ENCODE results near the gene HDAC3.
A peak's percentile ranks its signal among the peaks of the same experiment; 100 is the strongest.
"Not testable (repeated sequence)": the region's sequence is repeated elsewhere in the genome, so short reads cannot be mapped to it uniquely, and the experiment has no call there.

HDAC3 gene

DNA sequence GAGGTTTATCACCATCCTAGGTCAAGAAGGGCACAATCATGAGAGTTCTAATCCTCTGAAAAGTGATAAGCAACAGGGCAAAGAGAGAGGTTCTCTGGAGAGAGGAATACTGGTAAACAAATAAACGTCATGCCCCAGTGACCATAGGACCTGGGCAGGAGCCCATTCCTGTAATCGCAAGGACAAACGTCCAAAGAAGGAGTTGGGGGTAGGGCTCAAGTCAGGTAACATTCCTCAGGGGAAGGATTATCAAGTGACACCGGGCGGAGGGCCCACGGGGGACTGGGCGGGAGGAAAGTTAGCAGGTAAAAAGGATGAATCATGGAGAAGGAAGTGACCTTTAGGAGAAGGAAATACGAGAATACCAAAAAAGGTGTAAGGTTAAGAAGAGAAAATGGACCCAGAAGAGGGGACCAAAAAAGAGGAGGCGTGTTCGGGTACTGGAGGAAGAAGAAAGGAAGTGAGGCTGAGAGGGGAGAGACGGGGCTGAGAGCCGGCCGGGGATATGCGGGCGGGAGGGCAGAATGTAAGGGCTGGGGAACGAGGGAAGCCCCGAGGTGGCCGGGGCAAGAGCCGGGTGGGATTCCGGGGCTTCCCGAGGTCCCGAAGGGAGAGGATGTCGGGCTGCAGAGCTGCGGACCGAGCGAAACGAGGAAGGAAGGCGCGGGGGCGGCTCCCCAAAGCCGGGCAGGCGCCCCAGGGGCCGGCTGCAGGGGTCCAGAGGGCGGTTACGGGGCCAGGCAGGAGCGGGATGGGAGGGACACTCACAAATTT, 18.4 kb downstream of the HDAC3 start:
- Histone ChIP-seq H3K36me3 (ENCODE audit: insufficient read depth, low read length) (peaks cover 24% of the 10 kb centered on the region), H3K27me3 (ENCODE audit: insufficient read depth, low read length) (no peaks in the 10 kb centered on the region)

DNA sequence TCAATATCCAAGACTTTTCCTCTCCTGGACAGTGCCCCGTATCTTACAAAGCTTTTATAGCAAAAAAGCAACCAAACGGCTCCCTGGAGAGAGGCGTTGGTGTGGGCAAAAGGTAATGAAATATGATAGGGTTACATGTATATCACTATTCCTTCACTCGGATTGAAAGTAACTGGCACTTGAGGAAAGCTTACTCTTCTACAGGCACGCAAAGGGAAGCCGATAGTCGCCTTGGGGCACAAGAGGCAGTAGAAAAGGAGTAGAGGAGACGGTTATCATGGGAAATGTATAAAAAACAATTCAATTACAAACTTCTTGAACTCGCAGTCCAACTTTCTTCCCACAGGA, 19.0 kb downstream of the HDAC3 start:
- Histone ChIP-seq H3K27me3 (ENCODE audit: insufficient read depth, low read length) (no peaks in the 10 kb centered on the region), H3K9me3 (ENCODE audit: low read length) (peaks cover 7% of the 10 kb centered on the region), H3K36me3 (ENCODE audit: insufficient read depth, low read length) (peaks cover 21% of the 10 kb centered on the region), H3K4me3 (ENCODE audit: low read length) (peak overlapping the region; percentile 91), H3K4me1 (ENCODE audit: insufficient read depth, low read length) (peaks cover 17% of the 10 kb centered on the region), H2AFZ (ENCODE audit: low read depth, low read length) (peak overlapping the region; percentile 87)

More for the DNA sequence above, 18.4 kb downstream of the HDAC3 start:
- peaks cover 7% of the 10 kb centered on the region for H3K9me3 ChIP-seq (ENCODE audit: low read length)
- H3K4me3 ChIP-seq (ENCODE audit: low read length), result peak overlapping the region; percentile 91
- peaks cover 17% of the 10 kb centered on the region for H3K4me1 ChIP-seq (ENCODE audit: insufficient read depth, low read length)
- peak overlapping the region; percentile 87 for H2AFZ ChIP-seq (ENCODE audit: low read depth, low read length)

DNA sequence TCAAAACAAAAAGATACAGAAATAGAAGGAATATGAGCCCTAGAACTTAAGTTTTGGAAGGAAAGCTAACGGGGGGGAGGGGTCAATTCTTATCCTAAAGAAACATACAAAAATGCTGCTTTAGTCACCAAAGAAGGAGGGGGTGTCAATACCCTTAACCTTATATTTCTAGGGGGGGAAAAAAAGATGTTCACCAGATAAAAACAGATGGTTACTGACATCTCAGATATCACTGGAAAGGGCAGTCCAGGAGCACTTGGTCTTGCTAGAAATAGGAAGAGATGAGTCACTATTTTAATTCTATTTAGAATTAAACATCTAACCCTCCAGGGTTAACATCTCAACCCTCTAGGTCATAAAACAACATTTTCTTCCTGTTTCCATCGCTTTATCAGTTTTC, 19.5 kb downstream of the HDAC3 start:
- H3K4me3 ChIP-seq (ENCODE audit: low read length), result peak overlapping the region; percentile 91
- peaks cover 17% of the 10 kb centered on the region for H3K4me1 ChIP-seq (ENCODE audit: insufficient read depth, low read length)
- peaks cover 19% of the 10 kb centered on the region for H3K36me3 ChIP-seq (ENCODE audit: insufficient read depth, low read length)
- no peak overlapping the region for H2AFZ ChIP-seq (ENCODE audit: low read depth, low read length)
- H3K9me3 ChIP-seq (ENCODE audit: low read length), result peaks cover 7% of the 10 kb centered on the region
- H3K27me3 ChIP-seq (ENCODE audit: insufficient read depth, low read length), result no peaks in the 10 kb centered on the region

- Histone ChIP-seq H3K4me1 (ENCODE audit: insufficient read depth, low read length) (peaks cover 17% of the 10 kb centered on the region), H3K4me3 (ENCODE audit: low read length) (no peak overlapping the region), H3K36me3 (ENCODE audit: insufficient read depth, low read length) (peaks cover 12% of the 10 kb centered on the region), H3K27me3 (ENCODE audit: insufficient read depth, low read length) (no peaks in the 10 kb centered on the region), H3K9me3 (ENCODE audit: low read length) (peaks cover 7% of the 10 kb centered on the region), H2AFZ (ENCODE audit: low read depth, low read length) (no peak overlapping the region)
Measured at GRCh38 chr5:141615991-141616720, 20.5 kb downstream of the HDAC3 start.

- Histone ChIP-seq H3K36me3 (ENCODE audit: insufficient read depth, low read length) (peaks cover 2% of the 10 kb centered on the region), H3K9me3 (ENCODE audit: low read length) (peaks cover 7% of the 10 kb centered on the region), H3K27me3 (ENCODE audit: insufficient read depth, low read length) (no peaks in the 10 kb centered on the region), H2AFZ (ENCODE audit: low read depth, low read length) (no peak overlapping the region), H3K4me1 (ENCODE audit: insufficient read depth, low read length) (peaks cover 17% of the 10 kb centered on the region), H3K4me3 (ENCODE audit: low read length) (no peak overlapping the region)
Measured at GRCh38 chr5:141613344-141613743, 23.3 kb downstream of the HDAC3 start.

- H3K9me3 ChIP-seq (ENCODE audit: low read length), result peaks cover 6% of the 10 kb centered on the region
- H3K4me3 ChIP-seq (ENCODE audit: low read length), result no peak overlapping the region
- peaks cover 2% of the 10 kb centered on the region for H3K36me3 ChIP-seq (ENCODE audit: insufficient read depth, low read length)
- no peaks in the 10 kb centered on the region for H3K27me3 ChIP-seq (ENCODE audit: insufficient read depth, low read length)
- peaks cover 6% of the 10 kb centered on the region for H3K4me1 ChIP-seq (ENCODE audit: insufficient read depth, low read length)
- H2AFZ ChIP-seq (ENCODE audit: low read depth, low read length), result no peak overlapping the region
Measured at GRCh38 chr5:141611289-141611688, 25.4 kb downstream of the HDAC3 start.

GRCh38 chr5:141609921-141610320, 26.7 kb downstream of the HDAC3 start:
- not testable (repeated sequence) for H3K27me3 ChIP-seq (ENCODE audit: insufficient read depth, low read length); H3K4me1 ChIP-seq (ENCODE audit: insufficient read depth, low read length); H2AFZ ChIP-seq (ENCODE audit: low read depth, low read length); H3K4me3 ChIP-seq (ENCODE audit: low read length); H3K36me3 ChIP-seq (ENCODE audit: insufficient read depth, low read length); H3K9me3 ChIP-seq (ENCODE audit: low read length)

DNA sequence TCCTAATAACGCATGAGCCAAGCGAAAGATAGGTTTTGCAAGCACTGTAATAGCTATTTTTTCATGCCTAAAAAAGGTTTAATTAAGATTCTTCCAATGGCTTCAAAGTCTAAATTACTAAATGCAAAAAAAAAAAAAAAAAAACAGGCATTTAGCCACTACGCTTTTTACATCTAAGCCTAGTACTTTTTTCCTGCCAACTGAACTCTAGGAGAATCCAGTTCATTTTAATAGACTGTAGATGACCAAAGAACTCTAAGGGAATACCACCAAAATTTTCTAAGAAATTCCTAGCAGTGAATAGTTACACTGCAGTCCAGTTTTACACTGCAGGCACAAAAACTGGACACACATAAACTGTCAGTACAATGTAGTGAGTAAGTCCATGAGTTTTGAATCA, 27.6 kb downstream of the HDAC3 start:
- peaks cover 13% of the 10 kb centered on the region for H3K4me1 ChIP-seq (ENCODE audit: insufficient read depth, low read length)
- H3K9me3 ChIP-seq (ENCODE audit: low read length), result peaks cover 2% of the 10 kb centered on the region
- no peaks in the 10 kb centered on the region for H3K27me3 ChIP-seq (ENCODE audit: insufficient read depth, low read length)
- no peak overlapping the region for H2AFZ ChIP-seq (ENCODE audit: low read depth, low read length)
- no peak overlapping the region for H3K4me3 ChIP-seq (ENCODE audit: low read length)
- H3K36me3 ChIP-seq (ENCODE audit: insufficient read depth, low read length), result peaks cover 2% of the 10 kb centered on the region

DNA sequence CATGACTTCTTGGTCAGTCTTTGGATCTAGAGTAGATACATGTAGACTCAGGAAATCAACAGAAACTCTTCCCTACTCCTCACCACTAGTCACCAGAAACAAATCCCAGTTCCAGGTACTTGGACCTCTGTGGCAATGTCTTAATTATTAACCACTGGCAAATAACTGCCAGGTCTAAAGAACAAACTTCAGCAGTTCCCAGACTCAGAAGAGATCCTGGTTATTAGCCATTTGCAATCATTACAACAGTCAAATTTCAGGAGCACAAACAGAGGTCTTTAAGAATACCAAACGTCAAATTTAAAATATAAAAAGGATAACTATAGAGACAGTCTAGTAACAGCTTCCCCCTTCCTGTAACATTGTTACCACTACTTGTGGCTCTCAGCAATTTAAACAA, 28.1 kb downstream of the HDAC3 start:
- Histone ChIP-seq H3K9me3 (ENCODE audit: low read length) (peaks cover 2% of the 10 kb centered on the region), H3K4me3 (ENCODE audit: low read length) (no peak overlapping the region), H3K4me1 (ENCODE audit: insufficient read depth, low read length) (peaks cover 8% of the 10 kb centered on the region), H3K36me3 (ENCODE audit: insufficient read depth, low read length) (peaks cover 2% of the 10 kb centered on the region), H2AFZ (ENCODE audit: low read depth, low read length) (no peak overlapping the region), H3K27me3 (ENCODE audit: insufficient read depth, low read length) (no peaks in the 10 kb centered on the region)

GRCh38 chr5:141608046-141608445, 28.6 kb downstream of the HDAC3 start:
- H3K4me1 ChIP-seq (ENCODE audit: insufficient read depth, low read length), result peaks cover 8% of the 10 kb centered on the region
- peaks cover 2% of the 10 kb centered on the region for H3K36me3 ChIP-seq (ENCODE audit: insufficient read depth, low read length)
- peaks cover 2% of the 10 kb centered on the region for H3K9me3 ChIP-seq (ENCODE audit: low read length)
- H3K4me3 ChIP-seq (ENCODE audit: low read length), result no peak overlapping the region
- no peaks in the 10 kb centered on the region for H3K27me3 ChIP-seq (ENCODE audit: insufficient read depth, low read length)
- H2AFZ ChIP-seq (ENCODE audit: low read depth, low read length), result no peak overlapping the region

- peaks cover 2% of the 10 kb centered on the region for H3K9me3 ChIP-seq (ENCODE audit: low read length)
- peaks cover 8% of the 10 kb centered on the region for H3K4me1 ChIP-seq (ENCODE audit: insufficient read depth, low read length)
- H2AFZ ChIP-seq (ENCODE audit: low read depth, low read length), result no peak overlapping the region
- no peaks in the 10 kb centered on the region for H3K36me3 ChIP-seq (ENCODE audit: insufficient read depth, low read length)
- H3K4me3 ChIP-seq (ENCODE audit: low read length), result no peak overlapping the region
- no peaks in the 10 kb centered on the region for H3K27me3 ChIP-seq (ENCODE audit: insufficient read depth, low read length)
Measured at GRCh38 chr5:141605523-141606277, 30.9 kb downstream of the HDAC3 start.

GRCh38 chr5:141603923-141604717, 32.5 kb downstream of the HDAC3 start:
- H3K4me1 ChIP-seq (ENCODE audit: insufficient read depth, low read length), result peaks cover 8% of the 10 kb centered on the region
- no peaks in the 10 kb centered on the region for H3K27me3 ChIP-seq (ENCODE audit: insufficient read depth, low read length)
- no peak overlapping the region for H2AFZ ChIP-seq (ENCODE audit: low read depth, low read length)
- no peaks in the 10 kb centered on the region for H3K36me3 ChIP-seq (ENCODE audit: insufficient read depth, low read length)
- H3K4me3 ChIP-seq (ENCODE audit: low read length), result no peak overlapping the region
- peaks cover 2% of the 10 kb centered on the region for H3K9me3 ChIP-seq (ENCODE audit: low read length)
